SK-MEL-5 (cell line): ENCODE results near the gene FBXL2. TPM values are rescaled to one million over a fixed set of nuclear protein-coding genes. Genes with fewer than 3 reads are reported as not detected.
"Not testable (repeated sequence)": the region's sequence is repeated elsewhere in the genome, so short reads cannot be mapped to it uniquely, and the experiment has no call there.

Source experiments
- DNase-seq: peaks from one replicate; pipeline ENCODE4 v3.0.0-alpha.2; 2016; ENCODE audit warnings: low read depth, low spot score
- in situ Hi-C: cut with HindIII; loops from 2 replicates; pipeline ENCODE4 v1.10.0; 2016; ENCODE audit warnings: low sequenced_read_pairs, high pct_unique_total_duplicates, low pct_unique_long_range_greater_than_20kb
- total RNA-seq: library from RNA; depleted of rRNA; stranded (reverse); fragments of >200 nt; shearing (Covaris generic); gene quantifications from 2 replicates; pipeline ENCODE4 v1.2.3, GENCODE V29; 2014

The FBXL2 gene
- total RNA-seq, 1 experiment from 2014 or later: 8.8 TPM

DNA sequence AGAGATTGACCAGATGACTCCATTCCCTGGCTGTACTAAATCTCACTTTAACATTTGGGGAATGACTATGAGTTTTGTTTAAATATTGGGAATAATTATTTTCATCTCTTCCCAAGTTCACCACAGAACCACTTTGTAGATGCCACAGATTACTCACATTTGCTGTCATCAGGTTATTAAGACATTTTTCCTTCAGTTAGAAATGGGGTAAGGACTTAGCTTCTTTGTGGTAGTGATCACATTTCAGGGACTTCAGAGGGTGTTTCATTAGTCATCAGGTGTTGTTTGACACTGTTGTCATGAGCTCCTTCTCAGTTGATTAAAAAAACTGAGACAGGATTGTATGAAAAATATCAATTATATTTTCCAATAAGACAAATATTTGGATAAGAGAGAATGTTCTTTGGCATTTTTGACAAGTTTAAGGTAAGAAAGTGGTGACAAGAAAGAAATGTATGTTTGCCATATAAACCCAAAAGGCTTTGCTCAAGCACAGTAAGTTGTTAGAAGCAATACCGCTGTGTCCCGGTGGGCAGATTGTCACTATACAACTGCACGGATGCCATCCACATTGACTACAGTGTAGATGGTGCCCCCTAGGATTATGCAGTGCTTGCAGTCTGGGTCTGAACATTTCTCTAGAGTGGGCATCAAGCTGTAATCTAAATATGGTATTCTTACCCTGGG is 22.3 kb downstream of the FBXL2 start:
- DNase-seq: no peak
- in situ Hi-C loops: no loop called here

DNA sequence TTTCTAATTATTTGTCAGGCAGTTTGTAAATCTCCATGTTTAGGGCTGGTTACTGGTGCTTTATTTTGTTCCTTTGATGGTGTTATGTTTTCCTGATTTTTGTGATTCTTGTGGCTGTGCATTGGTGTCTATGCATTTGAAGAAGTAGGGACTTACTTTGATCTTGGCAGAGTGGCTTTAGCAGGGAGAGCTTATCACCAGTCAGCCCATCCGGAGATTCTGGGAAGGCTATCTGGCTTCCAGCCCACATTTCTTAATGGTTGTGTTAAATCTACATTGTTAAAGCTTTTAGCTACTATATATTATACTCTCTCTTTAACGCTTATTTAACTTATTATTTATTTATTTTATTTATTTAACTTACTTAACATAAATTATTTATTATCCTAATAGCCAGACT is 35.1 kb downstream of the FBXL2 start:
- in situ Hi-C loops: no loop called here
- no peak for DNase-seq

DNA sequence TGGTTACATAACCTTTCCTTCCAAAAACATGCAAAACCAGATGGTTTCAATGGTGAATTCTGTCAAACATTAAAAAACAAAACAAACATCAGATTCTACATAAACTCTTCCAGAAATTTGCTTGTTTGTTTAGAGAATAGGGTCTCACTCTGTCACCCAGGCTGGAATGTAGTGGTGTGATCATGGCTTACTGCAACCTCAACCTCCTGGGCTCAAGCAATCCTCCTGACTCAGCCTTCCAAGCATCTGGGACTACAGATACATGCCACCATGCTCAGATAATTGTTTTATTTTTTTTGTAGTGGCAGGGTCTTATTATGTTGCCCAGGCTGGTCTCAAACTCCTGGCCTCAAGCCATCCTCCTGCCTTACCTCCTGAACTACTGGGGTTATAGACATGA is 36.1 kb downstream of the FBXL2 start:
- no peak for DNase-seq
- in situ Hi-C loops: no loop called here

DNA sequence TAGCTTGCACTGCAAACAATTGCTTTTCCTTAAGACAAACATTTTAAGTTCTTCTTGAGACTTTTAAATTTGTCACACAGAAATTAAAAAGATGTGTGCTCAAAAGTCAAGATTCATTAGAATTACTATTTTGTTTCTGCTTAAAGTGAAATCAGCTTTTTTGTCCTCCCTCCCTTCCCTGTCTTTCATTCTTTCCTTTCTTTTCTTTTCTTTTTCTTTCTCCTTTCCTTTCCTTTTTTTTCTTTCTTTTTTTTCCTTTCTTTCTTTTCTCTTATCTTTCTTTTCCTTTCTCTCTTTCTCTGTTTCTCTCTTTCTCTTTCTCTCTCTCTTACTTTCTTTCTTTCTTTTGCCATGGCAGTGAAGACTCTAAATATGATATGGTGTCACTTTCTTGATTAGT is 37.8 kb downstream of the FBXL2 start:
- in situ Hi-C loops: no loop called here
- no peak for DNase-seq

DNA sequence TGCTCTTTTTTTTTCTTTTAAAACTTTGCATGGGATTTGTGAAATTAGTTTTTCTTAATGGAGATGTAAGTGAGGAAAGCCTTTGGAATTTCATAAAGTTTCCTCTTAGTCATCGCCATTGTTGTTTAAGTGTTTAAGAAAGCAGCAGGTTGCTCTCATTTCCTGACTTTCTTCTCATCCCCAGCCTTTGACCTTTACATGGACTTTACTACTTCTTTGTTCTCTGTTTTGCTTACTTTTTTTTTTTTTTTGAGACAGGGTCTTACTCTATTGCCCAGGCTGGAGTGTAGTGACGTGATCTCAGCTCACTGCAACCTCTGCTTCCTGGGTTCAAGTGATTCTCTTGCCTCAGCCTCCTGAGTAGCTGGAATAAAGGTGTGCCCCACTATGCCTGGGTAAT is 38.6 kb downstream of the FBXL2 start:
- in situ Hi-C loops: no loop called here
- no peak for DNase-seq

DNA sequence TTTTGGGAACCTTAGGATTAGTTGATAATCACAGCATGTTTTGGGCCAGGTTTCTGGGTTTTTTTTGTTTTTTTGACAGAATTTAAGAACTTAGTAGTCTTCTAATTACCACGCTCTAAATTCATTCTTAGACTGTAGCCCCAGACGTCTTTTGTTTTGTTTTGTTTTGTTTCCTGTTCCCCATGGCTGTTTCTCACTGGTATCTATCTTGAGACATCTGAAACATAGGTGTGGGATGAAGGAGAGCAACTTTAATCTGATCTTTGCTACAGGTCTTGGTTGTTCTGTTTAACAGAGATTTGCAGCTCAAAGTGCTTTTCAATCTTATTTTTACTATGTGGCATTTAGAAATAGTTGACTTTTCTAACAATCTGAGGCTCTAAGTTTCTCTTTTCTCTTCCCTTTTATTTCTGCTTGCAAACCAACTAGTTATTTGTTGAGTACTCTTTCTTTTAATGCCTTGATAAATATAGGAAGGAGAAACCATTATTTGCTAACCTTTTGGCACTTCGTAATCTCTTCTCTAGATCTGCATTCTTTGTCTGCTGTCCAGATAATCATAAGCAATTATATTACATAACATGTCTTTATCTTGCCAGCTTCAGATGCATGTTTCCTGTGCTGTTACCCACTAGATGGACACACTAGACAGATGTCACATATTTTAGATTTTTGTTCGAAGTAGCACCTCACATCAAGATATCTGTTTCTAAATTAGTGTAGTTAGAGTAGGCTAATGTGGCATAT is 40.9 kb downstream of the FBXL2 start:
- DNase-seq: no peak
- in situ Hi-C loops: no loop called here

DNA sequence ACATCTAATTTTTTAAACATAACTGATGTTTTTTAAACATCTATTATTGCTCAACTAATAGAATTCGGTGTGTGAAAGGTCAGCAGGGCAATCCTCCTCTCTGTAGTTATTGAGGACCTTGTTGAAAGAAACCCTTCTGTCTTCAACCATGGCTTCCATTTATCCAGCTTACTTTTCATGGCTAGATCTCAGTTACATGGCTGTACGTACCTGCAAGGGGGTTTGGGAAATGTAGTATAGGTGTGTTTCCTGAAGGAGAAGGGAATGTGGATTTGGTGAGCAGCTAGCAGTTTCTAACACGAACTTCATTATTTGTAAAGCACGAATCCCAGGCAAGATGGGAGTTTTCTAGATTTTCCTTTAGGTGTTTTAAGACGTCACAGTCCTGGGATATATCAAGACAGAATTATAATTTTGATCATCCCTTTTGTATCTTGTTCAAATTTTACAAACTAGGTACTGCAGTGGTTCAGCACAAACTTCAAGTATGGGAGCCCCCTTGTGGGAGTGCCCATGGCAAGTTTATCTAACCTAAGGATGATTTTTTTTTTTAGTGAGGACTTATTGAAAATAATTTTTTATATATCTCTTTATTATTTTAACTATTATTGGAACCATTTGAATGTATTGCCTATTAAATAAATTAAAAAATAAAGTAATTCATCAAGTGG is 41.6 kb downstream of the FBXL2 start:
- peak; percentile 18 for DNase-seq

DNA sequence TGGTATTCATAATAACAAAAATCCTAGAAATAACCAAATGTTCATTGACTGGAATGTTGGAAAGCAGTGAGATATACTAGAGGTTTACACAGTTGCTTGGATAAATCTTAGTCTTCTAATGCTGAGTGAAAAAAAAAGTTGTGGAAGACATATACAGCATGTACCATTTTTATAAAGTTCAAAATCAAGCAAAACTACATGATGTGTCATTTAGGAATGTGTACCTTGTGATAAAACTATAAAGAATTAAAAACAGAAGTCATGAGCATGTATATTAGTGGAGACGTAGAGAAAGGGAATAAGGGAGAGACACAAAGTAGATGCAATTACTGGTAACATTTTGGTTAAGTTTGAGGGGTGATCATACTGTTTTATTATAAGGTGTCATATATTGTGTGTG is 45.2 kb downstream of the FBXL2 start:
- in situ Hi-C loops: no loop called here
- no peak for DNase-seq

More for the DNA sequence above, 41.6 kb downstream of the FBXL2 start:
- in situ Hi-C loops: no loop called here

DNA sequence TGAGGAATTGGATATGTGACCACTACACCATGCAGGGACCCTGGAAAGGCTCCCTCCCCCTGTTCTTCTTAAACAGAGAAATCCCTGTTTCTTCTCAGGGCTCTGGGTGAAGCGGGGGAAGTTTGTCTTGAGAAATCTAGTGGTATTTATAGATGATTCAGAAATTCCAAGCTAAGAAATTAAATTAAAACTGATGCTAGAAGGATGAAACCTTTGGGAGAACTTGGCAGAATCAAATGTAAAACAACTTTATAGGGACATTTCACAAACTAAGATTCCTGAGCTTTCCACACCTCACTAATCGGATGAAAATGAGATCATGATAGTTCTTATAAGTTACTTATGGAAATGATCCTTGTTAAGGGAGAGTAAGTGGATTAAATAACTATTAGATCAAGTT is 54.2 kb downstream of the FBXL2 start:
- no peak for DNase-seq
- in situ Hi-C loops: no loop called here

DNA sequence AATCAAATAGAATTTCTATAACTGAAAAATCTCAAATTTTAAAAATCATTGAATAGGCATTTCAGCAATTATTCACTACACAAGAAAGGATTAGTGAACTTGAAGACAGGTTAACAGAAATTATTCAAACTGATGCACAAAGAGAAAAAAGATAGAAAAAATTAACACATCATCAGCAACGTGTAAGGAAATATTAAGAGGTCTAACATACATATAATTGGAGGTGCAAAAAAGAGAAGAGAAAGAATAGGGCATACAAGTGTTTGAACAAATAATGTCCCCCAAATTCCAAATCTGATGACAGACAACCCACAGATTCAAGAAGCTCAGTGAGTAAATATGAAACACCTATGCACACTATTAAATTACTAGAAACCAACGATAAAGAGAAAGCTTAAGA is 57.1 kb downstream of the FBXL2 start:
- no peak for DNase-seq
- in situ Hi-C loops: no loop called here

DNA sequence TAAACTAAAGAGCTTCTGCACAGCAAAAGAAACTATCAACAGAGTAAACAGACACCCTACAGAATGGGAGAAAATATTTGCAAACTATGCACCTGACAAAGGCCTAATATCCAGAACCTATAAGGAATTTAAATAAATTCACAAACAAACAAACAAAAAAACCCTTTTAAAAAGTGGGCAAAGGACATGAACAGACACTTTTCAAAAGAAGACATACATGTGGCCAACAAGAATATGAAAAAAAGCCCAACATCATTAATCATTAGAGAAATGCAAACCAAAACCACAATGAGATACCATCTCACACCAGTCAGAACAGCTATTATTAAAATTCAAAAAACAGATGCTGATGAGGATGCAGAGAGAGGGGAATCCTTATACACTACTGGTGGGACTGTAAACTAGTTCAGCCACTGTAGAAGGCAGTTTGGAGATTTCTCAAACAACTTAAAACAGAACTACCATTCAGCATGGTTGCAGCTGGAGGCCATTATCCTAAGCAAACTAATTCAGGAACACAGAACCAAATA is 61.8 kb downstream of the FBXL2 start:
- DNase-seq, in situ Hi-C loops: not testable (repeated sequence)

DNA sequence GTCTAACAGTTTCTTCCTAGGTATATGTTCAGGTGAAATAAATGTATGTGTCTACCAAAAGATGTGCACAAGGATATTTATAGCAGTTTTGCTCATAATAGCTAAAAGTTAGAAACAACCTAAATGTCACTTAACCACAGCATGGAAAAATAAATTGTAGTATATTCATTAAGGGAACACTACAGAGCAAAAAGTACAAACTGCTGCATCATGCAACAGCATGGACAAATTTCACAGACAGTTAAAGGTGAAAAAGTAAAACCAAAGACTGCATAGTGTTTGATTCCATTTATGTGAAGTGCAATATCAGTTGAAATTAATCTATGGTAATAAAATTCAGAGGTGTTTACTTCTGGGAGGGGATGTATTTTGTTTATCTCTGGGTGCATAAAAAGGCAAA is 62.5 kb downstream of the FBXL2 start:
- in situ Hi-C loops: no loop called here
- DNase-seq: no peak

DNA sequence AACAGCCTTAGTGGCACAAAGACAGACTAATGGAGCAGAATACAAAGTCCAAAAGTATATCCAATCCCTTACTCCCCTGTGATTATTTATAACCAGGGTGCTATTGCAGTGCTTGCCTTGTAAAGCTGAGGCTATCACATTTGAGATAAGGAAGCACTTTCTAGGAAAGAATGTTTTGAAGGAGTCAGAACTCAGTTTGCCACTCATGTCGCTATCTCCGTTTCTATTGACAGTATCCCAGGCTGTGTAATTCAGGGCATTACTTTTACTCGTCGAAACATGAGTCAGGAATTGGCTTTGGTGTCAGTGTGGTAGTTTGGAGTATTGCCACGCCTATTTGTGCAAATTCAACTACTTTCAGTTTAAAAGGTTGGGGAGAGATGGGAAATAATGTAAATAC is 78.4 kb downstream of the FBXL2 start:
- in situ Hi-C loops: no loop called here
- DNase-seq: no peak

DNA sequence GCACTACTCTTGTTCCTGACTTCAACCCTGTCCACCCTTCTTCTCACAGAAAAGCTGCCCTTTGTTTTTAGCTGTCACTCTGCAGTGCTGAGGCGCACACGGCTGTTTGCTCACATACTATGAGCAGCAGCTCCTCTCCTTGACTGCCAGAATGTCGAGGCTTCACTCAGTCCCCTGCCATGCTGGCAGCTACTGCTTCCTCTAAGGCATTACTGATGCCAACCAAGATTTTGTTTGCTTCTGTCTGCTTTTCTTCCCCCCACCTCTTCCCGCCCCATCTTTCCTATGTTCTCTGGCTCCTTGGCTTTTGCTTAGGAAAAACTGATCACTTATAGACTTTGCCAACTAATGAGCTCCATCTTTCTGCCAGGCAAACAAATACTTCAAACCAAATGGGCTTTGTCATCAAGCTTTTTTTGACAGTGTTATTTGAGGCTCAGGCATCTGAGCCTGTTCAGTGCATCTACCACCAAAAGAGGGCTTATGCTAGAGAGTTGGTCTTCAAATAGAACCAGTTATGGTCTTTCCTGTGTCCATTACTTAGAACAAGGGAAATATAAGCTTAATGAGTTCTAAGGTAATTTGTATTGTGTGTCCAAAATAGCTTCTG is 81.0 kb downstream of the FBXL2 start:
- in situ Hi-C loops: no loop called here
- no peak for DNase-seq

DNA sequence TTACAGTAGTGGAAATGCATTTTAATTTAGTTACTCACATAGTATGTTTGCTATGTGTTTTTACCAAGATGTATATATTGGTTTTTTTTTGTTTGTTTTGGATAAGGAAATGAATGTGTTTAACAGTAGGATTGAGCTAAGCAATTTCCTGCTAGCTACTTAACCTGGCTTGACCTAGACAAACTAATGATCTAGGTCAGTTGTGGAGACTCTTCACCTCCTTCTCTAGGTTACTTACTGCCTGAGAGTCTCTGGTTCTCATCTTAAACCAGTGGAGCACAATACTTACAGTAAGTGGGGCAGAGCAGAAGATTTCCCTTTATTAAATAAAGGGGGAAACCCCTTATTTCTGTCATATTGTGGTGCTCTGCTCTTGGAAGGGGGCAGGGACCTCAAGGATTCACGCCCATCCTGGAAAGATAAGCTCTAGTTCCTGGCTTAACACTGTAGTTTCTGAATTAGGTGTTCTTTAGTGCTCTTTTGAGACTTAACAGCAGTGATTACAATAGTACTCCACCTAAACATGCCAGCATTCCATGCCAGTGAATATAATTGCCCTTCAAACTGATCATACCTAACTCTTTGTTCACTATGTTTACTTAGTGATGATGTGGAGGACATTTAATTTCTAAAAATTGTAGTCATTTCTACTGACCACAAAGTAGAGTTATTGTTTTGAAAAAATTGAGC is 83.0 kb downstream of the FBXL2 start:
- in situ Hi-C loops: no loop called here
- no peak for DNase-seq

DNA sequence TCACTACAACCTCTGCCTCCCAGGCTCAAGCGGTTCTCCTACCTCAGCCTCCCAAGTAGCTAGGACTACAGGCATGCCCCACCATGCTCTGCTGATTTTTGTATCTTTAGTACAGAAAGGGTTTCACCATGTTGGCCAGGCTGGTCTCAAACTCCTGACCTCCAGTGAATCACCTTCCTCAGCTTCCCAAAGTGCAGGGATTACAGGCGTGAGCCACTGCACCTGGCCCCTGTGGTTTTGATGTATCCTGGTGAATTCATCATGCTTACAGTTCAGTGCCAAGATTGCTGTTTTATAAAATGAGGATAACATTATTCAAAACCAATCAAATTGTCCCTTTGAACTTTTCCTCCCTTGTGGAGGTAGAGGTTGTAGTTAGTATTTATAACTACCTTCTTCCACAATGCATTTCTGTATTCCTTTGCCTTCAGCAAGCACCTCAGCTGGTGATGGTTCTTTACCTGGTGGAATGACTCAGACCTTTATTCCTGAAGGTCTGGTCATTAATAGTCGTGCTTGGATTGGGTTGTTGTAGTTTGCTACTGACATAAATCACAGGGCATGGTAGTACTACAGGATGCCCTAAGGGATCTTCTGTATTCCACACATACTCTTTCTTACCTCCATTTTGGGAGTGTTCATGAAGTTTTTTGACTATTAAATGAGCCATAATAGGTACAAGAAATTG is 86.0 kb downstream of the FBXL2 start:
- no peak for DNase-seq
- in situ Hi-C loops: no loop called here

DNA sequence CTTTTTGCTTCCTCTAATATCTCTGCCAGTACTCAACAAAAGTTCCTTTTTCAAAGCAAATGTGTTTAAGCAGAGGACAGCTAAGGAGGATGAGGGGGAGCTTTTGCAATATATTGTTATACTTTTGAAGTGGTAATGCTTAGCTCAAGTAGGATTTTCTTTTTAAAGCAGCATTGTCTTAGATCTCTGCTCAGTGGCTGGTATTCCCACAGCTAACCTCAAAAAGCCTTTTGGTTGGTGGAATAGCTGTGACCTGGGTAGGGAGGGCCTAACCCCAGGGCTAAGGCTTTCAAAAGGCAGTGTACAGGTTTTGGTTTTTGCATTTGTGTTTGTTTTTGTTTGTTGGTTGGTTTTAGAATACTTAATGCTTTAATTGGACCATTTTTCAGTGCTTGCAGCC is 86.8 kb downstream of the FBXL2 start:
- DNase-seq: no peak
- in situ Hi-C loops: no loop called here
